SU-DHL-6 (cell line): ENCODE results near the gene CADPS.

Experiments used
- CTCF ChIP-seq: fragments of 200-600 bp; sonication (generic); IDR thresholded peaks from one replicate; pipeline ENCODE4 v1.5.1; 2017; ENCODE audit warnings: antibody characterized with exemption, mild to moderate bottlenecking, low read length, moderate library complexity; ENCODE audit not compliant: insufficient read depth, poor library complexity, severe bottlenecking
- EZH2phosphoT487 ChIP-seq: fragments of 200-600 bp; sonication (generic), shearing (Covaris generic); conservative IDR thresholded peaks from 2 replicates; pipeline ENCODE4 v1.6.1; 2018; ENCODE audit warnings: mild to moderate bottlenecking, antibody characterized with exemption, low read length, moderate library complexity, mixed read lengths

GRCh38 chr3:62467966-62468722, 407.1 kb downstream of the CADPS start:
- TF ChIP-seq CTCF (no peak), EZH2phosphoT487 (no peak)
